Mucosa of descending colon (tissue), 3 donors: ENCODE measurements around the gene CASP14. TPM values are rescaled to one million over a fixed set of nuclear protein-coding genes. Genes with fewer than 3 reads are reported as not detected.

Source experiments
- ATAC-seq: fragments of 200-7000 bp; cut with Tn5 transposase; one replicate; pipeline ENCODE4 v1.9.1; 2020; ENCODE audit warnings: mild to moderate bottlenecking, moderate library complexity
- DNase-seq, 3 donors: peaks; one replicate each; pipeline ENCODE4 v3.0.0-alpha.2; 2020
- H3K36me3 ChIP-seq: fragments of 200-600 bp; one replicate; pipeline ENCODE4 v1.8.0; 2021; ENCODE audit warnings: low read depth, mild to moderate bottlenecking
- H3K4me1 ChIP-seq: fragments of 200-600 bp; one replicate; pipeline ENCODE4 v1.8.0; 2021; ENCODE audit warnings: low read depth, mild to moderate bottlenecking
- H3K4me3 ChIP-seq: fragments of 200-600 bp; one replicate; pipeline ENCODE4 v1.8.0; 2021; ENCODE audit warnings: mild to moderate bottlenecking
- H3K9me3 ChIP-seq: fragments of 200-600 bp; one replicate; pipeline ENCODE4 v1.8.0; 2021; ENCODE audit warnings: mild to moderate bottlenecking
- CTCF ChIP-seq: fragments of 200-600 bp; IDR thresholded peaks from one replicate; pipeline ENCODE4 v1.8.0; 2022; ENCODE audit warnings: antibody characterized with exemption, mild to moderate bottlenecking
- intact Hi-C, 2 donors: fragments of 100-400 bp; cut with DNase I in 1 of 2; cut with micrococcal nuclease in 1 of 2; formaldehyde crosslinking; loops; one replicate each; pipeline versions ENCODE4 v1.11.0 to v1.11.1; 2022; cut with DNase I, micrococcal nuclease
- total RNA-seq, 3 donors: library from RNA; stranded (reverse); fragmentation: NEBNext Ultra II Directional in 2 of 3; extraction: Animal tissue kit (Norgen Biotek cat#: 25700) in 2 of 3; gene quantifications; one replicate each; pipeline versions ENCODE4 v1.2.1 to v1.2.4, GENCODE V29; 2021 to 2023
- donor health status: DM: no; HTN: no; CAD: no; lungs with moderate emphysema.
- donor health status: DM: no; HTN: no; CAD: no.
- donor health status: DM: no; HTN: yes; CAD: no.

Gene CASP14
- total RNA-seq, 3 donors from 2014 or later, result not detected

- Histone ChIP-seq H3K4me3 (no peak overlapping the region), H3K36me3 (no peaks in the 10 kb centered on the region), H3K4me1 (no peaks in the 10 kb centered on the region), H3K9me3 (no peaks in the 10 kb centered on the region)
- DNase-seq, result no peak
- ATAC-seq, result no peak
- no peak for TF ChIP-seq CTCF
- intact Hi-C loops, result no loop called here
These were observed 27.8 kb upstream of the CASP14 start for GRCh38 chr19:15021286-15022007.

- Histone ChIP-seq H3K9me3 (no peaks in the 10 kb centered on the region), H3K4me1 (no peaks in the 10 kb centered on the region), H3K36me3 (no peaks in the 10 kb centered on the region), H3K4me3 (no peak overlapping the region)
- TF ChIP-seq CTCF, result no peak
- ATAC-seq (no peak), DNase-seq (no peak)
- intact Hi-C loops, result no loop called here
These were observed 26.5 kb upstream of the CASP14 start for GRCh38 chr19:15022752-15023151.

GRCh38 chr19:15025217-15025616, 24.1 kb upstream of the CASP14 start:
- intact Hi-C loops, result no loop called here
- ATAC-seq (no peak), DNase-seq (no peak)
- Histone ChIP-seq H3K4me3 (no peak overlapping the region), H3K9me3 (no peaks in the 10 kb centered on the region), H3K36me3 (no peaks in the 10 kb centered on the region), H3K4me1 (no peaks in the 10 kb centered on the region)
- no peak for TF ChIP-seq CTCF

GRCh38 chr19:15028490-15028889, 20.8 kb upstream of the CASP14 start:
- Histone ChIP-seq H3K36me3 (no peaks in the 10 kb centered on the region), H3K9me3 (no peaks in the 10 kb centered on the region), H3K4me1 (no peaks in the 10 kb centered on the region), H3K4me3 (no peak overlapping the region)
- intact Hi-C loops, result no loop called here
- DNase-seq (no peak), ATAC-seq (no peak)
- TF ChIP-seq CTCF, result no peak

- Histone ChIP-seq H3K4me3 (no peak overlapping the region), H3K36me3 (no peaks in the 10 kb centered on the region), H3K9me3 (no peaks in the 10 kb centered on the region), H3K4me1 (no peaks in the 10 kb centered on the region)
- DNase-seq, result no peak
- intact Hi-C loops, result no loop called here
- ATAC-seq, result no peak
- TF ChIP-seq CTCF, result no peak
These were observed 17.6 kb upstream of the CASP14 start for GRCh38 chr19:15031675-15032074.
